H1 (cell line): ENCODE results near the gene PDE4D.

Experiments used
- CBX8 ChIP-seq: fragments of 300-800, 300-1000 bp; sonication (generic); IDR thresholded peaks from 2 replicates; pipeline ENCODE4 v1.7.1; 2016; ENCODE audit warnings: low read depth, low read length, borderline replicate concordance
- CREB1 ChIP-seq: IDR thresholded peaks from 2 replicates; pipeline ENCODE4 v1.6.1; 2012; ENCODE audit warnings: inconsistent platforms
- CTCF ChIP-seq, 3 experiments: IDR thresholded peaks; 1 replicate in 2 of 3; 2 replicates in 1 of 3; pipeline versions ENCODE4 v1.5.1 to v1.6.1; 2011; ENCODE audit warnings: low read length in 3 of 3, mild to moderate bottlenecking in 3 of 3, inconsistent platforms in 2 of 3, low read depth in 1 of 3, moderate library complexity in 1 of 3; ENCODE audit not compliant: insufficient read depth in 1 of 3; ENCODE audit errors: control extremely low read depth in 1 of 3
- EP300 ChIP-seq, 2 experiments: IDR thresholded peaks; 1 replicate in 1 of 2; 2 replicates in 1 of 2; pipeline ENCODE4 v1.6.1; 2011 to 2012; ENCODE audit warnings: low read depth in 2 of 2, low read length in 2 of 2, mild to moderate bottlenecking in 2 of 2, borderline replicate concordance in 1 of 2, inconsistent platforms in 1 of 2, moderate library complexity in 1 of 2
- MAX ChIP-seq: IDR thresholded peaks from 2 replicates; pipeline ENCODE4 v1.6.1; 2012; ENCODE audit warnings: inconsistent platforms
- NANOG ChIP-seq: IDR thresholded peaks from 2 replicates; pipeline ENCODE4 v1.6.1; 2011; ENCODE audit warnings: low read length, low read depth, mild to moderate bottlenecking, inconsistent platforms; ENCODE audit not compliant: insufficient read depth, poor library complexity, severe bottlenecking
- POLR2A ChIP-seq, 2 experiments: IDR thresholded peaks; 1 replicate in 1 of 2; 2 replicates in 1 of 2; pipeline ENCODE4 v1.6.1; 2011; ENCODE audit warnings: low read depth in 2 of 2, low read length in 2 of 2, mild to moderate bottlenecking in 2 of 2; ENCODE audit errors: control extremely low read depth in 1 of 2
- POLR2AphosphoS5 ChIP-seq: IDR thresholded peaks from 2 replicates; pipeline ENCODE4 v1.6.1; 2011; ENCODE audit warnings: low read depth, low read length
- RFX5 ChIP-seq: IDR thresholded peaks from 2 replicates; pipeline ENCODE4 v1.6.1; 2011; ENCODE audit warnings: low read depth, low read length, improper control_type of control experiment, borderline replicate concordance
- SP1 ChIP-seq: IDR thresholded peaks from 2 replicates; pipeline ENCODE4 v1.6.1; 2011; ENCODE audit warnings: low read depth, low read length
- TEAD4 ChIP-seq: IDR thresholded peaks from 2 replicates; pipeline ENCODE4 v1.6.1; 2012; ENCODE audit warnings: low read depth, low read length, inconsistent platforms, mixed read lengths
- YY1 ChIP-seq: IDR thresholded peaks from 2 replicates; pipeline ENCODE4 v1.6.1; 2011; ENCODE audit warnings: low read depth, mild to moderate bottlenecking, low read length
- ZNF274 ChIP-seq: IDR thresholded peaks from 2 replicates; pipeline ENCODE4 v1.7.0; 2012; ENCODE audit warnings: low read length, borderline replicate concordance; ENCODE audit errors: extremely low read depth

GRCh38 chr5:59698207-59699178, 195.0 kb downstream of the PDE4D start:
- no peak for TF ChIP-seq RFX5
- no peak for TF ChIP-seq POLR2AphosphoS5
- no peak for TF ChIP-seq TEAD4
- TF ChIP-seq CTCF (IDR thresholded peaks at IDR 0.05; ENCODE audit: control extremely low read depth in 1 of 3, insufficient read depth in 1 of 3, low read depth in 1 of 3, low read length in 3 of 3): no peak
- no peak for TF ChIP-seq CREB1
- TF ChIP-seq YY1: no peak
- TF ChIP-seq ZNF274: no peak
- TF ChIP-seq MAX: no peak
- no peak for TF ChIP-seq POLR2A (IDR thresholded peaks at IDR 0.05; ENCODE audit: control extremely low read depth in 1 of 2, low read depth in 2 of 2, low read length in 2 of 2)
- TF ChIP-seq CBX8: no peak
- no peak for TF ChIP-seq EP300 (IDR thresholded peaks at IDR 0.05; ENCODE audit: borderline replicate concordance in 1 of 2, low read depth in 2 of 2, low read length in 2 of 2)
- no peak for TF ChIP-seq SP1
- TF ChIP-seq NANOG: no peak
